Measurements from ENCODE around the gene ILF3.

The ILF3 gene

DNA sequence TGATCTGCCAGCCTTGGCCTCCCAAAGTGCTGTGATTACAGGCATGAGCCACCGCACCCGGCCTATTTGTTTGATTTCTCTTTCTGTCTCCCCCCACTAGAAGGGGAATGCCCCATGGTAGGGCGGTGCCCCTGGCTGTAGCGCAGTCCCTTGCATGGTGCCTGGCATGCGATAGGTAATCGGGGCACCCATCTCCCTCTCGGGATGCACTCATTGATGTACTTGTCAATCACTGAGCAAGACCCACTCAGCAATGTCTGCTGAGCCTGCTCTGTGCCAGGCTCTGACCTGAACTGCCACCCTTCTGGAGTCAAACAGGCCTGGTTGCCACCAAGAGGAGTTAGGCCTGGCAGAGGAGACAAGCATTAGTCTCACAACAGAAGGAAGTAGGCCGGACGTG is 83.6 kb downstream of the ILF3 start:
- DNase-seq = no peak

DNA sequence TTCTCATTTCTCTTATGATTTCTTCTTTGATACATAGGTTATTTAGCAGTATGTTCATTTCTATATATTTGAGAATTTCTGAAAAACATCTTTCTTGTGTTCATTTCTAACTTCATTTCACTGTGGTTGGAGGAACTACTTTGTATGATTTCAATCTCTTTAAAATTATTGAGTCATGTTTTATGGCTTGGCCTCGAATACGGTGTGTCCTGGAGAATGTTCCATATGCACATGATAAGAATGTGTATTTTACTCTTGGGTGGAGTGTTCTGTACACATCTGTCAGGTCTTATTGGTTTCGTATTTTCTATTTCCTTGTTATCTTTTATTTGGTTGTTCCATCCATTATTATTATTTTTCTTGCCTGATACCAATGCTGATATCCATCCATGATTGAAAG is 86.7 kb downstream of the ILF3 start:
- no peak for DNase-seq

All from activated CD4-positive, alpha-beta T cell treated with anti-CD3 and anti-CD28 coated beads, Interleukin-2, amount 50 U/mL, for 1 hour (primary cell).